Gastroesophageal sphincter (tissue), 3 donors: ENCODE measurements around the gene WNT7A.

Experiments
- CTCF ChIP-seq, 4 experiments: fragments of 200-600 bp in 2 of 4; fragments of 450-650 bp in 2 of 4; sonication (generic) in 1 of 4; IDR thresholded peaks; one replicate each; pipeline ENCODE4 v1.5.1; 2017 to 2019; ENCODE audit warnings: antibody characterized with exemption in 4 of 4, mild to moderate bottlenecking in 2 of 4, moderate library complexity in 2 of 4
- POLR2A ChIP-seq, 2 donors: fragments of 450-650 bp; IDR thresholded peaks; one replicate each; pipeline ENCODE4 v1.6.1; 2017; ENCODE audit warnings: antibody characterized with exemption in 2 of 2, mild to moderate bottlenecking in 2 of 2, moderate library complexity in 1 of 2
- POLR2AphosphoS5 ChIP-seq: sonication (generic); formaldehyde crosslinking; IDR thresholded peaks from one replicate; pipeline ENCODE4 v1.6.1; 2017; ENCODE audit warnings: antibody characterized with exemption

GRCh38 chr3:13876451-13877100 is 3.3 kb downstream of the WNT7A start:
- TF ChIP-seq POLR2AphosphoS5 (no peak), CTCF (IDR thresholded peaks at IDR 0.05) (no peak), POLR2A (IDR thresholded peaks at IDR 0.05) (no peak)
